ENCODE results near the gene MISFA. TPM values are rescaled to one million over a fixed set of nuclear protein-coding genes. Genes with fewer than 3 reads are reported as not detected.
"Not testable (repeated sequence)": the region's sequence is repeated elsewhere in the genome, so short reads cannot be mapped to it uniquely, and the experiment has no call there.

MISFA gene
- 5.9 TPM for polyA plus RNA-seq (ENCODE audit: insufficient read length)

- DNase-seq (ENCODE audit: low read depth), result no peak
Measured at GRCh38 chr11:18599739-18600230, at the start of gene MISFA. Gene MISFA (plus strand): TSS chr11:18599789. CDS start chr11:18599929, 140 bp downstream.

- DNase-seq (ENCODE audit: low read depth), result no peak
Measured at GRCh38 chr11:18563090-18563730, 36.4 kb upstream of the MISFA start.

DNA sequence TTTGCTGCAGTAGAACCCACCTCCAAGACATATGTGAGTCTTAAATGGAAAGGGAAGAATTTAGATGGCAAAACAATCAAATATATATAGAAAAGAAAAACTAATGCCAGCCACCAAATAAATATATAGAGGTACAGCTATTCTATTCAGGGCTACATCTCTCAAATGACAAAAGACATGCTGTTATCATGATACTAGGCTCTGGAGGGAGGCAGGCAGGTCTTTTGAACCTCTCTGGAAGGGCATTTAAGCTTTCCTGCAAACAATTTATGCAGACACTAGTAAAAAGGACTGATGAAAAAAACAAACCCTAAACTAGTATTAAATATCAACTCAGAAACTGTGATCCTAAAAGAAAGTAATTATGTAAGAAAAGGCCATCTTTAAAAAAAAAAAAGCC is 35.4 kb upstream of the MISFA start:
- DNase-seq (ENCODE audit: low read depth), result no peak

GRCh38 chr11:18566406-18566805 is 33.2 kb upstream of the MISFA start:
- DNase-seq (ENCODE audit: low read depth), result no peak

GRCh38 chr11:18567081-18567480 is 32.5 kb upstream of the MISFA start:
- no peak for DNase-seq (ENCODE audit: low read depth)

DNA sequence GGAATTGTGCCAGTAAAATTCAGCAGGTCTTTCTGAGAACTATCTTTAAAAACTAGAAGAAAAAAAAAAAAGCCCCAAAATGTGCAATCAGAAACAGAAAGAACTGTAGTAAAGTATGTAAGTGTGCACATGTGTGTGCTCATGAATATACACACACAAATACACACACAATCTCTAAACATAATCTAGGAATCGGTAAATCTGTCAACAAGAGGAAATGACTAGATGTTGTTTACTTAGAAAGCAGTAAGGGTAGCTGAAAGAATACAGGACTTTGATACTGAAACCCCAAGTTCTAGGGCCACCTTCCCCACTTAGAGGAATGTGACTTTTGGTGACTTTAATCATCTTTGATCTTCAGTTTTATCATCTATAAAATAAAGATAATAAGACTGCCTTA is 24.2 kb upstream of the MISFA start:
- no peak for DNase-seq (ENCODE audit: low read depth)

DNA sequence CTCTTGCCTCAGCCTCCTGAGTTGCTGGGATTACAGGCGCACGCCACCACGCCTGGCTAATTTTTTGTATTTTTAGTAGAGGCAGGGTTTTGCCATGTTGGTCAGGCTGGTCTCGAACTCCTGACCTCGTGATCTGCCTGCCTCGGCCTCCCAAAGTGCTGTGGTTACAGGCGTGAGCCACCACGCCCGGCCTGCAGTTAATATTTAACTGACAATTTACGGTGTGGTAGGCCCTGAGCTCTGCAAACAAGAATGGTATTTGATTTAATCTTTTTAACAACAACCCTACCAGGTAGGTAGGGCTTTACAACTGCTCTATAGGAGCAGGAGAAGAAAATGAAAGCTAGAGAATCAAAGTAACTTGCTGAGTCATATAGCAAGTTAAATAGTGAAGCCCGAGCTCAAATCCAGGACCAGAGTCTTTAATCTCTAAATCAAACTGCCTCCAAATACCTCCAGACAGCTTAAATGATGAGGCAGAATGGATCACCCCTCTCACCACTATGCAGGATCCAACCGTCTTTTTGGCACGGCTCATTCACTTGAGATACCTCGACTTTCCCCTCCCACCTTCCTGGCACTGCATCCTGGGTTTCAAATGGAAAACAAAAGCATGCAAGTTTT is 20.5 kb upstream of the MISFA start:
- no peak for DNase-seq (ENCODE audit: low read depth)

DNA sequence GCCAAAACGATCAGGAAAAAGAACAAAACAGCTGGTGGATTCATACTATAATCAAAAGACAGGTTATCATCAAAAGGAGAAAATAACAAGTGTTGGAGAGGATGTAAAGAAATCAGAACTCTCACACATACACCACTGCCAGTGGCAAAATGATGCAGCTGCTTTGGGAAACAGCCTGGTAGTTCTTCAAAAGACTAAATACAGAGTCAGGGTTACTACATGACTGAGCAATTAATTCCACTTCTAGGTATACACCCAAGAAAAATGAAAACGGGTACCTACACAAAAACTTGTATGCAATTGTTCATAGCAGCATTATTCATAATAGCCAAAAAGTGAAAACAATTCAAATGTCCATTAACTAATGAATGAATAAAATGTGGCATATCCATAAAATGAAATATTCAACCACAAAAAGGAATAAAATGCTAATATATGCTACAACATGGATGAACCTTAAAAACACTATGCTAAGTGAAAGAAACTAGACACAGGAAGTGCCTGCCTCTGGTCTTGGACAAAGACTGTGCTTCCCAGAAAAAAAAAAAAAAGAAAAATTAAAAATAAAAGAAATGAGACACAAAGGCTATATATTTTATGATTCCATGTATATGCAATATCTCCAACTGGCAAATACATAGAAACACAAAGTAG is 19.3 kb upstream of the MISFA start:
- DNase-seq (ENCODE audit: low read depth), result no peak

DNA sequence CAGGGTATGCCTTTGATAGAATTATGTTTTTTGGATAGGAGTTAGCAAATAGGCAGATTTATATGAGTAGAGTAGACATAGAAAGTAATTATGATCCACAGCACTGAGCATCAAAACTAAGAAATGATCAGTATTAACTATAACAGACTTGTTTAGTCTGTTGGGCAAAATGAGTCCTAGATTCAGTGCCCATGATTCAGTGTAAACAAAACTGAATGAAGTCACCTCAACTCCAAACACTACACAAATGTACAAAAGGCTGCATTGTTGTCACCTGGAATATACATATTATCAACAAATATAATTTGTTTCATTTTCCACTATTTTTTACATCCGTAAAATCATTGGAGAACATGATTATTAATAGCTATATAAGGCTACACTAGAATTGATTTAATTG is 17.8 kb upstream of the MISFA start:
- DNase-seq (ENCODE audit: low read depth), result no peak

DNA sequence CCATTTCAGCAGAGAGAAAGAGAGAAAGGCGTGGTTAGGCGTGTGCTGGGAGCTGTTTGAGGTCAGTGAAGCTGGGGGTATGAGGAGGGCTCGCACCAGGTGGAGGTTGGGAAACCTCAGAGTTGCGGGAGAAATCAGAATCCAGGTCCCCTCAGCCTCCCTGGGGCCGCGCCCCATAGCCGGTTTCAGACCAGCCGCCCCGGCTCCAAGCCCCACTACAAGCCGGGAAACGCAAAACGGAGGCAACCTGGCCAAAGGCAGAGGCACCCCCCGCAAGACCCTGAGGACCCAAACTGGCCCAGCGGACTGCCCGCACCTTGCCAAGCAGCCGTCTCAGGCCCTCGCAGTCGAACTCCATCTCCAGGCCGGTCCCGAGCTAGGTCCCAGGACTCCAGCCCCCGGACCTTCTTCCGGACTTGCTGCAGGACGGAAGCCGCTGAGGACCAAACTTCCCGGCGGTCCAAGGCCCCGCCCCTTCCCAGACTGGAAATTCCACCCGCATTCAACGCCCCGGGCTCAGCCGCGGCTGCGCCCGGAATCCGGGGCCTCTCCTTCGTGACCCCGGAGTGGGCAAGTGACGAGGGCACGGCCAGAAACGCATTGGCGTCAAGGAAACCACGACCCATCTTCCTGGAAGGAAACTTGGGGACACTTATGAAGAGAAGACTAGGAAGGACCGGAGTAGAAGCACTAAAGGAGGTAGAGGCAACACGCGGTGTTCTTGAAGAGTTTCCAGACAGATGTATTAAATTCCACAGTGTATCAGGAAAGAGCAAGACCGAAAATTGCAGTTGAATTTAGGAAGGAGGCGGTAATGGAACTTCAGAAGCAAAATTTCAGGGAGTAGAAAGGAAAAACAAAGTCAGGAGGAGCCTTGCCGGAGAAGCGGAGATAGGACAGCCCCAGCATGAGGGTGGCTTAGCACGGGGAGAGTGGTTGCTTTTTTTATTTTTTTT is 11.0 kb upstream of the MISFA start, which contains the start of gene UEVLD:
Gene UEVLD (minus strand): TSS at position 438 of the 956 bp plus-strand sequence. CDS start 80 bp downstream, at position 358.
- peak; percentile 77 for DNase-seq (ENCODE audit: low read depth)

DNA sequence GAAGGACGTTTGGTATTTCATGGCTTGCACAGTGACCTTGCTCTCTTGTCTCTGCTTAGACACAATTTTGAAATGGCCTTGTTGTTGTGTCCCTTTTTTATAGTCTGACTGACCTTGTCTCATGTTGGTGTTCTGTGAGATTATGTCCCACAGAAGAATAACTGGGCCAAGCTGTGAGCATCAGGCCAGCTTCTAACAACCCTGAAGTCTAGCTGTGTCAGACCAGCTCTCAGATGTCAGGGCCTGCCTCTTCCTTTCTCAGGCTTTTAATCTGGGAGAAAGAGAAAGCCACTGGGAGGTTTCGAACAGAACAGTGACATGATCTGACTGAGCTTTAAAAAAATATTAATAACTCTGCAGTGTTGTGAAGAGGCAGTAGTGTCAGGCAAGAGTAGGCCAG is 9.0 kb upstream of the MISFA start:
- DNase-seq (ENCODE audit: low read depth), result no peak

DNA sequence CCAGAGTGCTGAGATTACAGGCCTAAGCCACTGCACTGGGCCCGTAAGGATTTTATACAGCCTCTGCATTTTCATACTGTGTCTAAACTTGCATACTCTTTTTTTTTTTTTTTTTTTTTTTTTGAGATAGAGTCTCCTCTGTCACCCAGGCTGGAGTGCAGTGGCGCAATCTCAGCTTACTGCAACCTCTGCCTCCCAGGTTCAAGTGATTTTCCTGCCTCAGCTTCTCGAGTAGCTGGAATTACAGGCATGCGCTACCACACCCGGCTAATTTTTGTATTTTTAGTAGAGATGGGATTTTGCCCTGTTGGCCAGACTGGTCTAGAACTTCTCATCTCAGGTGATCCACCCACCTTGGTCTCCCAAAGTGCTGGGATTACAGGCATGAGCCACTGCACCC is 5.5 kb upstream of the MISFA start:
- not testable (repeated sequence) for DNase-seq (ENCODE audit: low read depth)

DNA sequence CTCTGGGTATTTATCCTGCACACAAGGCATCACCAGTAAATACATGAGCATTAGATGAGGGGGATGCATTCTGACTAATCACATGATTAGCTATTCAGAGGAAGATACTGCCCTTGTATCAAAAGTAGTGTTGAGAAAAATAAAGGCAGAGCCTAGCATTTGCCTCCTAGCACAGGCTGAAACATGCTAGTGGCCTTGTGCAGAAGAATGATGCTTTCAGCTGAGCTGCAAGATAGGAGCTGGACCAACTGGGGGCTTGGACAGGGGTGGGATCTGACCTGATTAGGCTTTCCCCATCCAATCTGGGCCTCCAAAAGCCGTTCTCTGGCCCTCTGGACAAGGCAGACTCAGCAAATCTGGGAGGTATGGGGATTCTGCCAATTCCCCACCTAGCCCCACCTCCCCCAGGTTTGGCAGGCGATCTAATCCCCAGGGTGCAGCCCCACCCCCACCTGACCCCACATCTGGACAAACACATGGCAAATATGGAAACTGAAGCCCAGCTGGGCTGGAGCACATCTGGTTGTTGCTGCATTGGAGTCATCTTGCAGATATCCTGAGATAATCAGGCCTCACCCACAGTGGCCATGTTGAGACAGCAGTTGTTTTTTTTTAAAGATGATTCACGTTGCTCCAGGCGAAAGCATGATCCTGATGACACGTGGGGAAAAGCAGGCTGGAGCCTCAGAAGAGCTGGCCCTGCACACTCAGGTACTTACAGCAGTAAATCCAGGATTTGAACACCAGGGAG is 4.4 kb upstream of the MISFA start:
- DNase-seq (ENCODE audit: low read depth), result no peak

GRCh38 chr11:18600915-18601569 is 1.5 kb downstream of the MISFA start:
- DNase-seq (ENCODE audit: low read depth), result no peak

GRCh38 chr11:18608376-18608775 is 8.8 kb downstream of the MISFA start:
- no peak for DNase-seq (ENCODE audit: low read depth)

DNA sequence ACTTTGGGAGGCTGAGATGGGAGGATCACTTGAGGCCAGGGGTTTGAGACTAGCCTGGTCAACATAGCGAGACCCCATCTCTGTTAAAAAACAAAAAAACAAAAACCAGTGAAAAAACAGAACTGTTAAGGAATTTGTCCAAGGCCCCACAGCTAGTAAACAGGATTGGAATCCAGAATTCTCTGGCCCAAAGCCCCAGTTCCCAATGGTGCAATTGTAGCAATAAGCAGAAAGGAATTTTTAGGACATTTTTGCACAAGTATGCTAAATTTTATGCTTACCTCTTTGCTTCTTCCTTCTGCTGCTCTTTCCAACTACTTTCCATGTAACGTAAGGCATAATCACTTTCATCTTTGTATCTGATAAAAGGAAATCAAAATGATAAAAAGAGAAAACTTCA is 11.6 kb downstream of the MISFA start:
- no peak for DNase-seq (ENCODE audit: low read depth)

DNA sequence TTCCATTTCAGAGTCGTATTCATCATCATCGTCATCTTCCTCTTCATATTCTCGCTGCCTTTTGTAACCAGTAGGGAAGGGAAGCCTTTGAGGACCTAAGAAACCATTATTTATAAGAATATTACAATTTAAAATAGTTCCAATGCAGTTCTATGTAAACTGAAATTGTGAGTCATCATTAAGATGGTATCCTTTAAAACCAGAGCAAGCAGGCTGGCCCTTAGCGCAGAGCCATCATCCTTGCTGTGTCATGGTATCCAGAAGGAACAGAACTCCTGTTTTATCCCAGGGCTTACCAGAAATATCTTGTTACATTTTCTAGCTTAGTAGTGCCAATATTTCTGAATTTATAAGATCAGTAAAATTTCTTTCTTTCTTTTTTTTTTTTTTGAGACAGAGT is 12.8 kb downstream of the MISFA start:
- no peak for DNase-seq (ENCODE audit: low read depth)

DNA sequence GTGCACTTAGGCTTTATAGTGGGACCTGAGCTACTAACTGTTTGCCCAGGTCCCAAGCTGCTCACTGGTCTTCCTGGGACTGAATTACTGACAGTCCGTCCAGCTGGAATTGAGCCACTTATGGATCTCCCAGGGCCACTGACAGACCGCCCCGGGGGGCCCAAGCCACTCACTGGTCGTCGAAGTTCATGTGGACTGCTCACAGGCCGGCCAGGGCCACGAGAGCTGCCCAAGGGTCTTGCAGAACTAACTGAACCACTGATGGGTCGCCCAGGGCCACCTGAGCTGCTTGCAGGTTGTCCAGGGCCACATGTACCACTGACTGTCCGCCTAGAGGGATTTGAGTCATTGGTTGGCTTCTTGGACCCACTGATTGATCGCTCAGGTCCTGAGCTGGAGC is 15.1 kb downstream of the MISFA start:
- DNase-seq (ENCODE audit: low read depth), result no peak

DNA sequence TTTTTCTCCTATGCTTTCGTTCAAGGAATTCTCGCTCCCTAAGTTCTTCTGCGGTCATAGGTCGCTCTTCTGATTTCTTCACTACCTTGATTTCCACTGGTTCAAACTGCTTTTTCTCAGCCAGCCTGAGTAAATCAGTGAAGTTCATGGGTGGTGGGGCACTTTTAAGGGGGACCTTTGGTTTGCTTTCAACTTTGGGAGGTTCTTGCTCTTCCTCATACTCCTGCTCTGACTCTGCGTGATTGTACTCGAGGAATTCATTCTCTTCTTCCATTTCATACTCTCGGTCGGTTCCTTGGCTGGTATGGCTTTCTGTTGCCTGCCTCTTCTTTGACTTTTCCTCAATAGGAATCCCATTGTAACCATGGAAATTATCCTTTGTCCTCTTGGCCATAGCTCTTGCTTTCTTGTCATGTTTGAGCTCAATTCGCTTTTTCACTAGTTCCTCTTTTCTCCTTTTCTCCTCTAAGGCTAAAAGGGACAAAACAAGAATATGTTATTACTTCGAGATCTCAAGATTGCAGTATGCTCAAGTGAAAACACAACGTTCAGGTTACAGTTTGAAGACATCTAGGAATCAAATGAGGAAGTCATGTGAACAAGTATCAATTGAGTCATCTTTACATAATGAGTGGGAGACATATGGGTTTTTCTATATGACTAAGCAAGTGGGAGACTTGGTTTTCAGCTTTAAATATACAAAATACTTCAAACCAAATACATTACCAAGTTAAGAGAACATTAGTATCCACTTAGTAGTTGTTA is 16.2 kb downstream of the MISFA start:
- DNase-seq (ENCODE audit: low read depth), result no peak
